ENCODE results near the gene RMND5B. TPM values are rescaled to one million over a fixed set of nuclear protein-coding genes. Genes with fewer than 3 reads are reported as not detected.

The RMND5B gene
- total and polyA plus RNA-seq, 2 of the 13 experiments (the other 11 are each of a cell fraction or from before 2014, with no cell fraction given) = 18.6 to 20.4 TPM

- WGBS (ENCODE audit: low lambda C conversion rate) = 97% methylated on average over 5 of the region's 6 CpGs
- Histone ChIP-seq H3K4me1 (ENCODE audit: insufficient read depth, low read length) (no peaks in the 10 kb centered on the region), H3K27ac (ENCODE audit: extremely low read length, insufficient read depth, low read length) (no peak overlapping the region), H3K36me3 (replicated peaks in 1 of 2; ENCODE audit: control insufficient read depth in 1 of 2, insufficient read depth in 2 of 2, low read length in 2 of 2) (peaks cover 23 to 48% of the 10 kb centered on the region in 2 experiments), H3K27me3 (ENCODE audit: control insufficient read depth in 1 of 2, insufficient read depth in 2 of 2, low read length in 2 of 2) (no peaks in the 10 kb centered on the region), H3K79me2 (ENCODE audit: insufficient read depth, low read length) (no peaks in the 10 kb centered on the region), H4K20me1 (ENCODE audit: insufficient read depth, low read length) (peaks cover 3% of the 10 kb centered on the region; the same call in 1 of the 2 replicates), H2AFZ (ENCODE audit: low read length) (no peak overlapping the region), H3K4me2 (ENCODE audit: low read depth, low read length) (no peak overlapping the region), H3K9me3 (ENCODE audit: low read length) (no peaks in the 10 kb centered on the region), H3K9ac (ENCODE audit: insufficient read depth, low read depth, low read length) (no peak overlapping the region), H3K4me3 (replicated peaks in 1 of 3; ENCODE audit: insufficient read depth in 1 of 3, low read depth in 2 of 3, low read length in 3 of 3) (no peak overlapping the region)
- TF ChIP-seq ZNF580 (CRISPR knock-in tag; IDR thresholded peaks at IDR 0.05; ENCODE audit: borderline replicate concordance, low read depth) = no peak
- no peak for TF ChIP-seq TBX3 (IDR thresholded peaks at IDR 0.05; ENCODE audit: borderline replicate concordance)
- TF ChIP-seq TARDBP (CRISPR knock-in tag; IDR thresholded peaks at IDR 0.05) = no peak
- TF ChIP-seq SP4 (CRISPR knock-in tag; IDR thresholded peaks at IDR 0.05) = no peak
- TF ChIP-seq ZNF781 (CRISPR knock-in tag; IDR thresholded peaks at IDR 0.05; ENCODE audit: borderline replicate concordance, not compliant biosample characterization) = no peak
- TF ChIP-seq ZBTB33 (CRISPR knock-in tag; IDR thresholded peaks at IDR 0.05) = no peak
- no peak for TF ChIP-seq ZFP36L1 (CRISPR knock-in tag; IDR thresholded peaks at IDR 0.05)
- DNase-seq (ENCODE audit: low spot score) (no peak), FAIRE-seq (no peak), ATAC-seq (no peak)
- intact Hi-C loops (cut with micrococcal nuclease; ENCODE audit: unreplicated experiment) (no loop called here), in situ Hi-C loops (cut with HindIII; ENCODE audit: extremely low pct_ligation_motif_present, low pct_unique_long_range_greater_than_20kb) (no loop called here)
- BruUV-seq (replicated peaks) = no TSS peak
- ChIA-PET CTCF (ENCODE audit: low intra/inter-chr PET ratio, low total read pairs) (no interaction called here), POLR2A (no interaction called here)
Measured at GRCh38 chr5:178143246-178143645, 12.4 kb downstream of the RMND5B start.

Measured in HepG2 (cell line).